Glutamatergic neuron (in vitro differentiated cells): Measurements from ENCODE around the gene PRR23B. TPM values are rescaled to one million over a fixed set of nuclear protein-coding genes. Genes with fewer than 3 reads are reported as not detected.

Experiments
- DNase-seq: peaks from one replicate; pipeline ENCODE4 v3.0.0; 2022
- H3K27ac Mint-ChIP-seq: one replicate; pipeline ENCODE4 v1.8.0; 2020; ENCODE audit warnings: mild to moderate bottlenecking, mixed read lengths, inconsistent platforms; ENCODE audit not compliant: unreplicated experiment
- H3K27me3 Mint-ChIP-seq: one replicate; pipeline ENCODE4 v1.8.0; 2020; ENCODE audit warnings: mild to moderate bottlenecking, moderate library complexity, mixed read lengths, inconsistent platforms; ENCODE audit not compliant: unreplicated experiment
- H3K36me3 Mint-ChIP-seq: one replicate; pipeline ENCODE4 v1.8.0; 2020; ENCODE audit warnings: mild to moderate bottlenecking, mixed read lengths, inconsistent platforms; ENCODE audit not compliant: unreplicated experiment
- H3K4me1 Mint-ChIP-seq: one replicate; pipeline ENCODE4 v1.8.0; 2020; ENCODE audit warnings: mild to moderate bottlenecking, low read depth, mixed read lengths, inconsistent platforms; ENCODE audit not compliant: unreplicated experiment
- H3K4me3 Mint-ChIP-seq: one replicate; pipeline ENCODE4 v1.8.0; 2020; ENCODE audit warnings: mild to moderate bottlenecking, mixed read lengths, inconsistent platforms; ENCODE audit not compliant: unreplicated experiment
- H3K9me3 Mint-ChIP-seq: one replicate; pipeline ENCODE4 v1.8.0; 2020; ENCODE audit warnings: mild to moderate bottlenecking, moderate library complexity, mixed read lengths, inconsistent platforms; ENCODE audit not compliant: unreplicated experiment
- CTCF ChIP-seq: fragments of 200-600 bp; sonication (generic); IDR thresholded peaks from one replicate; pipeline ENCODE4 v1.5.0; 2021; ENCODE audit not compliant: partially characterized antibody, unreplicated experiment
- total RNA-seq: library from RNA; stranded (reverse); fragmentation: NEBNext Ultra II Directional; extraction: Animal tissue kit (Norgen Biotek cat#: 25700); gene quantifications from one replicate; pipeline ENCODE4 v1.2.1, GENCODE V29; 2021; ENCODE audit not compliant: unreplicated experiment

The PRR23B gene
- total RNA-seq, 1 donor from 2014 or later: not detected

GRCh38 chr3:138975351-138975750, 45.4 kb downstream of the PRR23B start:
- Mint-ChIP-seq H3K36me3 (no peaks in the 10 kb centered on the region), H3K4me3 (no peak overlapping the region), H3K27ac (no peak overlapping the region), H3K4me1 (no peaks in the 10 kb centered on the region), H3K9me3 (no peaks in the 10 kb centered on the region), H3K27me3 (peaks cover 4% of the 10 kb centered on the region)
- DNase-seq: no peak
- no peak for TF ChIP-seq CTCF

- no peak overlapping the region for H3K4me3 Mint-ChIP-seq
- H3K27ac Mint-ChIP-seq: no peak overlapping the region
- peaks cover 2% of the 10 kb centered on the region for H3K27me3 Mint-ChIP-seq
- no peaks in the 10 kb centered on the region for H3K36me3 Mint-ChIP-seq
- TF ChIP-seq CTCF: no peak
- H3K9me3 Mint-ChIP-seq: no peaks in the 10 kb centered on the region
- no peaks in the 10 kb centered on the region for H3K4me1 Mint-ChIP-seq
- no peak for DNase-seq
These were observed 46.3 kb downstream of the PRR23B start for GRCh38 chr3:138974462-138974861.

- Mint-ChIP-seq H3K4me3 (no peak overlapping the region), H3K4me1 (no peaks in the 10 kb centered on the region), H3K36me3 (no peaks in the 10 kb centered on the region), H3K27me3 (peaks cover 2% of the 10 kb centered on the region), H3K27ac (no peak overlapping the region), H3K9me3 (no peaks in the 10 kb centered on the region)
- no peak for DNase-seq
- no peak for TF ChIP-seq CTCF
These were observed 47.8 kb downstream of the PRR23B start for GRCh38 chr3:138972941-138973340.

GRCh38 chr3:138971766-138972320, 48.9 kb downstream of the PRR23B start:
- H3K27ac Mint-ChIP-seq: no peak overlapping the region
- peaks cover 4% of the 10 kb centered on the region for H3K27me3 Mint-ChIP-seq
- no peak for TF ChIP-seq CTCF
- H3K4me1 Mint-ChIP-seq: no peaks in the 10 kb centered on the region
- no peak overlapping the region for H3K4me3 Mint-ChIP-seq
- H3K36me3 Mint-ChIP-seq: no peaks in the 10 kb centered on the region
- DNase-seq: no peak
- no peaks in the 10 kb centered on the region for H3K9me3 Mint-ChIP-seq

Other genes with a start within 250 kb of the PRR23B start
- 14.2 TPM for gene PIK3CB, start 186.0 kb downstream of the PRR23B start, total RNA-seq
- not detected for gene FOXL2, start 73.8 kb downstream of the PRR23B start, total RNA-seq
- gene FOXL2NB, start 73.7 kb downstream of the PRR23B start, total RNA-seq: 0.15 TPM
- not detected for gene PRR23A, start 14.7 kb downstream of the PRR23B start, total RNA-seq
- gene PRR23C, start 24.0 kb upstream of the PRR23B start, total RNA-seq: not detected